GM18870 (cell line): ENCODE results near the gene SLC9A4.

ENCODE experiments used
- ATAC-seq: cut with Tn5 transposase; IDR thresholded peaks from one replicate; pipeline ENCODE4 v1.9.1; 2021; ENCODE audit warnings: moderate library complexity; ENCODE audit not compliant: unreplicated experiment

The SLC9A4 gene

GRCh38 chr2:102498414-102498813 lies 25.4 kb downstream of the SLC9A4 start:
- no peak for ATAC-seq

- no peak for ATAC-seq
These were observed 26.5 kb downstream of the SLC9A4 start for GRCh38 chr2:102499558-102499957.

DNA sequence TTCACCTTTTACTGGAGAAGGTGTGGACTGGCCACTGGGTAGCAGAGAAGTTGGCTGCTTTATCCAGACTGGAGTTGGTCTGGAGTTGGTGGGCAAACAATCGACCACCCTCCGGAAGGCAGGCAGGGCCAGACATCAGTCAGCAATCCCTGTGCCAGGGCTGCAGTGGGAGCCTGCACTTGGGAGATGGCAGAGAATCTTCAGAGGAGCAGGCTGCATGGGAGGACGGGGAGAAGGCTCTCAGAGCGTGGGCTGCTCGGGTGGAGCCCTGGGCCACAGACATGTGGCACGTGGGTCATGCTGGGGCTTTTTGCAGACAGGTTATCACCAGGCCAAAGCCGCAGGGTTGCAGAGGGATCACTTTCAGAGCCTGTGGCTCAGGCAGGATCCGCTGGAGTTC lies 29.6 kb downstream of the SLC9A4 start:
- no peak for ATAC-seq

DNA sequence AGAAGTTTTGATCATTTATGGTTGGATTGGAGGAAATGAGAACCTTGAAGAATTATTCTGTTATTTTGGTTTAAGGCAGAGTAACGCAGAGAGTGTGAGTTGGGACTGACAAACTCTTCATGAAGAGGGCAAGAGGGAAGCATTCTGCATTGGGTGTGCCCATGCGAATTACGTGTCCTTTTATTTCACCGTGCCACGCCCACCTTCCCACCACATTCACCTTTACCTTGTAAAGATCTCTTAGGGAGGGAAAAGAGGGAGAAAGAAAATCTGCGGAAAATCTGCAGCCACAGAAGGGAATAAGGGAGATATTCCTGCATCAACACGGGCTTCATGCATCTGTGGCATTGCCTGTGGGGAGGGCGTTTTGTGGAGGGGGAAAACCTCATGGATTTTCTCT lies 31.8 kb downstream of the SLC9A4 start:
- ATAC-seq, result no peak

GRCh38 chr2:102505290-102505689 lies 32.3 kb downstream of the SLC9A4 start:
- ATAC-seq, result no peak

DNA sequence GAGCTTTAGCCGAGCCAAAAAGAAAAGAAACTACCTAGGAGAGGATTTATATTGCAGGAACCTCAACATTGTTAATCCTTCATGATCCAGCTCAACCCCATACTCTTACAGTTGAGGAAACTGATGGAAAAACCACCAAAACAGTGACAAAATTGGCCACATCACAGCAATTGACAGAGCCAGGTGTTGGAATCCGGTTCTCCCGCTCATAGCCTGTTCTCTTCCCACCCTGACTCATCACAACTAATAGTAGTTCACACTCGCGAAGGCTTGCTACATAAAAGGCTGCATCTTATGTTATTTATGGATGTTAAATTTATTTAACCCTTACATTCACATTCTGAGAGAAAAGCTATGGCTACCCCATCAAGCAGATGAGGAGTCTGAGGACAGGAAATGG lies 33.7 kb downstream of the SLC9A4 start:
- no peak for ATAC-seq

DNA sequence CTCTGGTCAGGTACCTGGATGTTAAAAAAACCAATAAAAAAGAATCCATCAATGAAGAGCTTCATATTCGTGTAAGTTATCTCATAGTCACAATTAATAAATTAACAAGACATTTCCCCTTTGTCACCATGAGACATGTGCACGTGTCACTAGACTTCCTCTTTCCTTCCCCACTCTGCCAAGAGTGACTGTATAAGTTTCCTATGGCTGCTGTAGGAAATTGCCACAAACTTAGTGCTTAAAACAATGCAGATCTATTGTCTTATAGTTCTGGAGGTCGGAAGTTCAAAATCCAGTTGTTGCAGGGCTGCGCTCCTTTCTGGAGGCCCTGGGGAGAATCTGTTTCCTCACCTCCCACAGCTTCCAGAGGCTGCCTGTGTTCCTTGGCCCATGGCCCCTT lies 35.8 kb downstream of the SLC9A4 start:
- ATAC-seq, result no peak

DNA sequence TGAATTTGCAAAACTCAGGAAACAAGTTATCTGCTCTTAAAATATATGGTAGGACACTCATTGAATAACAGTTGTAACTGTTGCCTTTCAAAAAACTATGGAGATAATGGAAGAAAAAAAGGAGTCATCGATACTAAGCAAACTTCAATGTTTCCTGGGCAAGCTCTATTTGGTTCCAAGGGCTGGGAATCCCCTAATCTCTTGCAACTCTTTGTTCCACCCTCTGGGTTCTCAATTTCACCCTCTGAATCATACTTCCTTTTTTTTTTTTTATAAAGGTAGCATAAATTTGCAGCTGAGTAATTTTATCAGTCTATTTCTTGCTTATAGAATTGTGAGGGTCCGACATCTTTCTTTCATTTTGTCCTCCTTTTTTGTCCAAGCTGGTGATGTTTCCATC lies 36.7 kb downstream of the SLC9A4 start:
- no peak for ATAC-seq

GRCh38 chr2:102510791-102511575 lies 38.0 kb downstream of the SLC9A4 start:
- no peak for ATAC-seq

DNA sequence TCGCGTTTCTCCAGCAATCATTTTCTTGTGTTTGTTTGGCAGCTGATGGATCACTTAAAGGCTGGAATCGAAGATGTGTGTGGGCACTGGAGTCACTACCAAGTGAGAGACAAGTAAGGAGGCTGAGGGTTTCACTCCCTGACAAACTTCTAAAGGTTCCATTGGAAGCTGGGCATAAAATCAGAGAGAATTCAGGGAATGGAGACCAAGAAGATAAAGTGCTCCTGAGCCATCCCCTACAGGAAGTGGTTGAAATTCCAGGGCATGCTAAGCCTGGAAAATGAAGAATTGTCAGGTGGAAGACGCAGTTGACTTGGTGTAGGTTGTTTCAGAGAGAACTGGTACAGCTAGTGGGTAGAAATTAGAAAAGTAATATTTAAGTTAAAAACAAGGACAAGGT lies 39.1 kb downstream of the SLC9A4 start:
- no peak for ATAC-seq

- no peak for ATAC-seq
These were observed 40.4 kb downstream of the SLC9A4 start for GRCh38 chr2:102513355-102513939.

GRCh38 chr2:102514061-102514785 lies 41.2 kb downstream of the SLC9A4 start:
- ATAC-seq, result no peak

DNA sequence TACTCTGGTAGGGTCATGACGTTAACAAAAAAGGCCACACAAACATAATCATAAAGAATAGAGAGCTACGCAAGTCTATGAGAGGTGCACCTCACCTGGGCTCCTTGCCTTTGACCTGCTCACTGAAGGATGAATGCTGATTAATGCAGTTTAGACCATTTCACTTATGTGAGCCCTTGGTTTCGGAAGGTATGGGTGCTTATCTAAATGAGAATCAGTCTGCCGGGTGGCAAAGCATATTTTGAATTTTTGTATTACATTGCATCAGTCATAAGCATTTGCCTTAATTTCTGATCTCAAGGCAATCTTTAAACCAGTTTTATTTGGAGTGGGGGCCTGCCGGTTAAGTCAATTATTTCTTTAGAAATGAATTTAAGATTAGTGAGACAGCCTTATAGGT lies 42.8 kb downstream of the SLC9A4 start:
- no peak for ATAC-seq

- no peak for ATAC-seq
These were observed 45.1 kb downstream of the SLC9A4 start for GRCh38 chr2:102518170-102518569.

DNA sequence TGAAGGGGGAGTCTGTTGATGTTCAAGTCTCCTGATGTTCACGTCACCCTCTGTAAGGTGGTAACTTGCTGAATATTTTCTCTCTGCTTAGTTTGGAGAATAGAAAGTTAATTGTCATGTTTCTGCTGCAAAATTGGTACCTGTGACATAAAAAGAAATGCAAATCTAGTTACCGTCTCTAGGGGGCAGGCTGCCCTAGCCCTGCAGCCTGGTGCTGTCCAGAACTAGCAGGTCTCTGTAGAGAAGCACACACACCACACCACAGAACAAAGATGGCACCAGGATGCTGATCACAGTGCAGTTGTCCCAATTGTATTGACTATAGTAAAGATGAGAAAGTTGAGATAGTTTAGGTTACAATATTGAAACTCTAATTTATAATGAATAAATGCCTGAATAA lies 47.0 kb downstream of the SLC9A4 start:
- no peak for ATAC-seq

- ATAC-seq, result no peak
These were observed 47.8 kb downstream of the SLC9A4 start for GRCh38 chr2:102520801-102521200.

DNA sequence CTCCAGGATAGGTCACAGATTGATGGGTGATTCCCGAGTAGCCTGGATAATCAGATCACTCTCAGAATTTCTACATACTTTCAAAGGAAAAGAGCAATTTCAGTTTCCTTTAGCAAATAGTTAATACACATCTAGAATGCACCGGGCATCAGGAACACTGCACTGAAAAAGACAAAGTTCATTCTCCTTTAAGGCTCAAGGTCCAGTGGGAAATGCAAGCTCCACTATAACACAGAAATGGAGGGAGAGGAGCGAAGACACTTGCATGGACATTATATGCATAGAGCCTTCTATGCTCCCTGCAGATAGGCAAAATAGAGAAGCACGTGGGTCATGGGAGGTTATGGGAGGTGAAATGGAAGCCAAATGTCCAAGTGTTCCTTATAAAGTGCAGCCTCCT lies 49.1 kb downstream of the SLC9A4 start:
- ATAC-seq, result no peak

DNA sequence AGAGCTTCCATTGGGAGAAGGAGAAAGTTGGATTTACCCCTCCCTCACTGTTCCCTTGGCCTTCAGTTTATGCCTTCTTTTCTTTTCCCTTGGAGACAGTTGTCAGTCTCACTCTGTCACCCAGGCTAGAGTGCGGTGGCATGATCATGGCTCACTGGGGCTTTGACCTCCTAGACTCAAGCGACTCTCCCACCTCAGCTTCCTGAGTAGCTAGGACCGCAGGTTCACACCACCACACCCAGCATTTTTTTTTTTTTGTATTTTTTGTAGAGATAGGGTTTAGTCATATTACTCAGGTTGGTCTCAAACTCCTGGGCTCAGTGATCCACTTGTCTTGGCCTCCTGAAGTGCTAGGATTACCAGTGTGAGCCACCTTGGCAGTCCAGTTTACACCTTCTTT lies 49.9 kb downstream of the SLC9A4 start:
- ATAC-seq, result no peak

- no peak for ATAC-seq
These were observed 50.6 kb downstream of the SLC9A4 start for GRCh38 chr2:102523651-102524050.

- no peak for ATAC-seq
These were observed 54.1 kb downstream of the SLC9A4 start for GRCh38 chr2:102527086-102527485.

DNA sequence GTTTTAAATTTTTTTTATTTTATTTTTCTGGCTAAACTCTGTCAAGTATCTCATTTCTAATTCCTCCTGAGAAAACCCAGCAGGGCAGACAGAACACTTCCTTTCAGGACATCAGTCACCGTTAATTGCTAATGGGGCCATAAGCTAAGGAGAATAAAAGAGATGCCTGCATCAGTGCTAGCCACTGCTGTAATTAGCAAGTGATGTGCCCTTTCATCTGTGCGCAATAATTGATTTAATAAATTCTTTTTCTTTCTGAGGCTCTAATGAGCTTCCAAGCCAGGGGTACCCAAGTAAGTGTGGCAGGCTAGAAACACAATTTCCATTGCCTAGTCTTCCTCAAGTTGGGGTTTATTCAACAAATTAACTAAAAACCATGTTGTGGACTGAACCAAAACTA lies 65.5 kb downstream of the SLC9A4 start:
- ATAC-seq, result no peak

DNA sequence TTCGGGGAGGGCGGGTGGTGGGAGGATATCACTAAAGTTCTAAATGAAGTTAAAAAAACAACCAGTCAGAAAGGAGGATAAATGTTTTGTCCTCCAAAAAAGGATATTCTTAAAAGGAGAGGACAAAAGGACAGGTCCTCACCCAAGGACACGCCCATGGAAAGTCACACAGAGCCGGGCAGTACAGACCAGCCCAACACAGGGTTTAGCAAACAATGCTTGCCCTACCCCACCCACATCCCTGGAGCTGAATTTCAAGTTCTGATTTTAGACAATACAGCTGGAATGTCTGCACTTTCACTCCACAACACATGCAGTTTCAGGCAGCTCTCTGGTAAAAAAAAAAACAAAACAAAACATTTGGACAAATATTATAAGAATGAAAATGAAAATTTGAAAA lies 67.9 kb downstream of the SLC9A4 start:
- no peak for ATAC-seq
